HL-60 (cell line): ENCODE measurements around the gene LGALS14.

ENCODE experiments used
- DNase-seq, 2 experiments: peaks; one replicate each; pipeline ENCODE4 v3.0.0-alpha.2; 2010 to 2020; ENCODE audit warnings: low read depth in 1 of 2, low spot score in 1 of 2
- H3K27ac ChIP-seq: fragments of 250-450 bp; sonication (Bioruptor Pico); replicated peaks from 2 replicates; pipeline ENCODE4 v1.5.1; 2020; ENCODE audit warnings: mild to moderate bottlenecking, moderate library complexity
- H3K27me3 ChIP-seq: fragments of 250-450 bp; sonication (Bioruptor Pico); 2 replicates; pipeline ENCODE4 v1.5.1; 2021; ENCODE audit warnings: mild to moderate bottlenecking, moderate library complexity; ENCODE audit not compliant: insufficient read depth, poor library complexity, severe bottlenecking
- H3K4me3 ChIP-seq: replicated peaks from 2 replicates; pipeline ENCODE4 v1.5.1; 2011; ENCODE audit warnings: mild to moderate bottlenecking, control low read depth, low read length; ENCODE audit not compliant: insufficient read depth
- GABPA ChIP-seq: IDR thresholded peaks from 2 replicates; pipeline ENCODE4 v1.6.1; 2012; ENCODE audit warnings: low read depth
- POLR2AphosphoS5 ChIP-seq: IDR thresholded peaks from 2 replicates; pipeline ENCODE4 v1.6.1; 2012; ENCODE audit warnings: low read depth
- SPI1 ChIP-seq: IDR thresholded peaks from 2 replicates; pipeline ENCODE4 v1.6.1; 2012; ENCODE audit warnings: low read depth, mild to moderate bottlenecking, borderline replicate concordance
- TF ChIP-seq, protein P1 (sequence below): IDR thresholded peaks from one replicate; pipeline ENCODE4 v1.5.1; 2011; ENCODE audit warnings: low read length, control low read depth, inconsistent platforms; ENCODE audit not compliant: insufficient read depth
- TF ChIP-seq, protein P2 (sequence below): IDR thresholded peaks from 2 replicates; pipeline ENCODE4 v1.6.1; 2012; ENCODE audit warnings: low read depth; ENCODE audit not compliant: insufficient replicate concordance

LGALS14 gene

DNA sequence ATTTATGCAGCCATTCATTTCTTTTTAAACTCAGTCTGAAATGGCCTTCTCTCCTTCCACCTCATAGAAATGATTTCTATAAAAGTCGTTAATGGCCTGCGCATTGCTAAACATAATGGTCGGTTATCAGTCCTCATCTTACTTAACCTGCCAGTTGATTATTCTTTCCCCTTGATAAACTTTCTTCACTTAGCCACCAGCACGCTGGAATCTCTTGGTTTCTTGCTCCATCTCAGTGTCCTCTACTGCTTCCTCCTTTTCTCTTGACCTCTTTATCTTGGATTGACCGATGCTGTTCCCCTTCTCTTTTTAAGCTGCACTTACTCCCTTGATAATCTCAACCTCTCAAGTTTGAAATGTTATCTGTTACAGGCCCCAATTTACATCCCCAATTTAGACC, 45.7 kb downstream of the LGALS14 start:
- TF ChIP-seq POLR2AphosphoS5 = no peak
- TF ChIP-seq, protein P1, sequence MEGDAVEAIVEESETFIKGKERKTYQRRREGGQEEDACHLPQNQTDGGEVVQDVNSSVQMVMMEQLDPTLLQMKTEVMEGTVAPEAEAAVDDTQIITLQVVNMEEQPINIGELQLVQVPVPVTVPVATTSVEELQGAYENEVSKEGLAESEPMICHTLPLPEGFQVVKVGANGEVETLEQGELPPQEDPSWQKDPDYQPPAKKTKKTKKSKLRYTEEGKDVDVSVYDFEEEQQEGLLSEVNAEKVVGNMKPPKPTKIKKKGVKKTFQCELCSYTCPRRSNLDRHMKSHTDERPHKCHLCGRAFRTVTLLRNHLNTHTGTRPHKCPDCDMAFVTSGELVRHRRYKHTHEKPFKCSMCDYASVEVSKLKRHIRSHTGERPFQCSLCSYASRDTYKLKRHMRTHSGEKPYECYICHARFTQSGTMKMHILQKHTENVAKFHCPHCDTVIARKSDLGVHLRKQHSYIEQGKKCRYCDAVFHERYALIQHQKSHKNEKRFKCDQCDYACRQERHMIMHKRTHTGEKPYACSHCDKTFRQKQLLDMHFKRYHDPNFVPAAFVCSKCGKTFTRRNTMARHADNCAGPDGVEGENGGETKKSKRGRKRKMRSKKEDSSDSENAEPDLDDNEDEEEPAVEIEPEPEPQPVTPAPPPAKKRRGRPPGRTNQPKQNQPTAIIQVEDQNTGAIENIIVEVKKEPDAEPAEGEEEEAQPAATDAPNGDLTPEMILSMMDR = no peak
- no peak for TF ChIP-seq SPI1
- TF ChIP-seq, protein P2, sequence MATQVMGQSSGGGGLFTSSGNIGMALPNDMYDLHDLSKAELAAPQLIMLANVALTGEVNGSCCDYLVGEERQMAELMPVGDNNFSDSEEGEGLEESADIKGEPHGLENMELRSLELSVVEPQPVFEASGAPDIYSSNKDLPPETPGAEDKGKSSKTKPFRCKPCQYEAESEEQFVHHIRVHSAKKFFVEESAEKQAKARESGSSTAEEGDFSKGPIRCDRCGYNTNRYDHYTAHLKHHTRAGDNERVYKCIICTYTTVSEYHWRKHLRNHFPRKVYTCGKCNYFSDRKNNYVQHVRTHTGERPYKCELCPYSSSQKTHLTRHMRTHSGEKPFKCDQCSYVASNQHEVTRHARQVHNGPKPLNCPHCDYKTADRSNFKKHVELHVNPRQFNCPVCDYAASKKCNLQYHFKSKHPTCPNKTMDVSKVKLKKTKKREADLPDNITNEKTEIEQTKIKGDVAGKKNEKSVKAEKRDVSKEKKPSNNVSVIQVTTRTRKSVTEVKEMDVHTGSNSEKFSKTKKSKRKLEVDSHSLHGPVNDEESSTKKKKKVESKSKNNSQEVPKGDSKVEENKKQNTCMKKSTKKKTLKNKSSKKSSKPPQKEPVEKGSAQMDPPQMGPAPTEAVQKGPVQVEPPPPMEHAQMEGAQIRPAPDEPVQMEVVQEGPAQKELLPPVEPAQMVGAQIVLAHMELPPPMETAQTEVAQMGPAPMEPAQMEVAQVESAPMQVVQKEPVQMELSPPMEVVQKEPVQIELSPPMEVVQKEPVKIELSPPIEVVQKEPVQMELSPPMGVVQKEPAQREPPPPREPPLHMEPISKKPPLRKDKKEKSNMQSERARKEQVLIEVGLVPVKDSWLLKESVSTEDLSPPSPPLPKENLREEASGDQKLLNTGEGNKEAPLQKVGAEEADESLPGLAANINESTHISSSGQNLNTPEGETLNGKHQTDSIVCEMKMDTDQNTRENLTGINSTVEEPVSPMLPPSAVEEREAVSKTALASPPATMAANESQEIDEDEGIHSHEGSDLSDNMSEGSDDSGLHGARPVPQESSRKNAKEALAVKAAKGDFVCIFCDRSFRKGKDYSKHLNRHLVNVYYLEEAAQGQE = no peak
- TF ChIP-seq GABPA = no peak
- no peak for DNase-seq
- H3K4me3 ChIP-seq = no peak overlapping the region
- no peak overlapping the region for H3K27ac ChIP-seq
- peaks cover 3% of the 10 kb centered on the region for H3K27me3 ChIP-seq

DNA sequence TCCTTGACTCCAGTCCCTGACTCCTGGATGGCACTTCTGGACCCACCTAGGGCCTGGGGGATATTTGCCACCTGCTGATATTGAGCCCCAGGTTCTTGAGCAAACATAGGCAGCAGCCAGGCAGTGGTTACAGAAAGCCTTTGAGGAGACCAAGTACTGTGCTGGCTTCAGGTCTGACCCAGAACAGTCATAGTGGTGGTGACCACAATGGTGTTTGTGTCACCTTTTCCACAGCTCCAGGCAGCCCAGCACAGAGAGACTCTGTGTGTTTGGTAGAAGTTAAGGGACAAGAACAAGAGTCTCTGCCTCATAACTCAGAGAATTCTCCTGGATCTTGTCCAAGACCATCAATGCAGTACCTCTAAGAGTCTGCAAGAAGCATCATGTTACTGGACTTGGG, 48.1 kb downstream of the LGALS14 start:
- Histone ChIP-seq H3K27me3 (peaks cover 3% of the 10 kb centered on the region), H3K27ac (no peak overlapping the region), H3K4me3 (no peak overlapping the region)
- no peak for DNase-seq
- TF ChIP-seq, protein P2 = no peak
- TF ChIP-seq POLR2AphosphoS5 = no peak
- no peak for TF ChIP-seq GABPA
- TF ChIP-seq, protein P1 = no peak
- no peak for TF ChIP-seq SPI1

DNA sequence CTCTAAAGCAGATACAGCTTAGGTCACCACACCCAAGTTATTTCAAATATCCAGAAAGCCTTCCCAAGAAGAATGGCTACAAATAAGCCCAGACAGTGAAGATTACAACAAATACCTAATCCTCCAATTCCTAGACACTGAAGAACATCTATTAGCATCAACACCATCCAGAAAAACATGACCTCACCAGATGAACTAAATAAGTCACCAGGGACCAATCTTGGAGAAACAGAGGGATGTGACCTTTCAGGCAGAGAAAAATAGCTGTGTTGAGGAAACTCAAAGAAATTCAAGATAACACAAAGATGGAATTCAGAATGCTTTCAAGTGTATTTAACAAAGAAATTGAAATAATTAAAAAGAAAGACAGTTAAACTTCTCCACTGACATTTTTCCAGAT, 48.5 kb downstream of the LGALS14 start:
- H3K4me3 ChIP-seq = no peak overlapping the region
- TF ChIP-seq, protein P2 = no peak
- DNase-seq = no peak
- peaks cover 3% of the 10 kb centered on the region for H3K27me3 ChIP-seq
- no peak overlapping the region for H3K27ac ChIP-seq

DNA sequence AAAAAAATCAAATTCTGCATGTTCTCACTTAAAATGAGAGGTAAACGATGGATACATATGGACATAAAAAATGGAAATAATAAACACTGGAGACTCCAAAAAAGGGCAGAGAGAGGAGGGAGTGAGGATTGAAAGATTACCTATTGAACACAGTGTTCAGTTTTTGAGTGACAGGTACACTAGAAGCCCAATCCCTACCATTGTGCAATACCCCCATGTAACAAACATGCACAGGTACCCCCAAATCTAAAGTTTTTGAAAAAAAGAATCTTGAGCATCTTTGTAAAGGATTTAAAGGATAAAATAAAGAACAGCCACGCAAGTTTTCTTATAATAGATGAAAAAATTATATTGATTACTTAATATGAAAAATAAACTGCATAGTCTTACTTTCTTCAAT, 50.3 kb downstream of the LGALS14 start:
- Histone ChIP-seq H3K4me3 (no peak overlapping the region), H3K27me3 (no peaks in the 10 kb centered on the region), H3K27ac (no peak overlapping the region)
- DNase-seq = no peak
- TF ChIP-seq POLR2AphosphoS5 (no peak), SPI1 (no peak), GABPA (no peak)
- TF ChIP-seq, protein P1 = no peak
- TF ChIP-seq, protein P2 = no peak
